Measurements from ENCODE around the gene PAX2.
A peak's percentile ranks its signal among the peaks of the same experiment; 100 is the strongest.

Gene PAX2

DNA sequence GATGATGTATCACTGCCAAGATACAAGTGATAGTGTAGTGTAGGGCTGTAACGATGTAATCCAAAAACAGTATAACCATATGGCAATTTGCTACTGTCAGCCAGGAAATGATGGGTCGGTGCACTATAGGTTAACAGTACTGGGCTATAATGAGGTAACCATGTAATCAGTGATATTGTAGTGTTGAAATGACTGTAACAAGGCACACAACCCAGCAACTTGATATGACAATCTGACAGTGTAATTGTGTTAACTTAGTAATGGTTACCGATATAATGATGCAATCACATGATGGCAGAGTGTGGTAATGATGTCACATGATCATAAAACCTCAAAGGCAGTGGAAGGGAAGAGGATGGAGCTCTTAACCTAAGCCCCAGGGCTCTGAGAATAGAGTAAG is 93.6 kb downstream of the PAX2 start:
- no peak for DNase-seq (ENCODE audit: low read depth in 2 of 2, low spot score in 1 of 2)

DNA sequence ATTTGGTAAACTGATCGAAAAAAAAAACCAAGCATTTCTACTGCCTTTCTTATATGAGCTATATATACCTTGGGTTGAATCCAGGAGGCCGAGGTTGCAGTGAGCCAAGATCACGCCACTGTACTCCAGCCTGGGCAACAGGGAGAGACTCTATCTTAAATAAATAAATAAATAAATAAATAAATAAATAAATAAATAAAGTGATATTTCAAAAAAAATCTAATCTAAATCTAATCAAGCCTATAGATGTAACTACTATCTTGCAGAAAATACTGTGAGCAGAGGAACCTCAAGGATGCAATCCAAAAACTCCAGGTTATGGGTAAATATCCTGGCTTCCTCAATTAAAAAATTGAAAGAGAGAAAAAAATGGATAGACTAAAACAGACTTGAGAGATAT is 96.1 kb downstream of the PAX2 start:
- no peak for DNase-seq (ENCODE audit: low read depth in 2 of 2, low spot score in 1 of 2)

DNA sequence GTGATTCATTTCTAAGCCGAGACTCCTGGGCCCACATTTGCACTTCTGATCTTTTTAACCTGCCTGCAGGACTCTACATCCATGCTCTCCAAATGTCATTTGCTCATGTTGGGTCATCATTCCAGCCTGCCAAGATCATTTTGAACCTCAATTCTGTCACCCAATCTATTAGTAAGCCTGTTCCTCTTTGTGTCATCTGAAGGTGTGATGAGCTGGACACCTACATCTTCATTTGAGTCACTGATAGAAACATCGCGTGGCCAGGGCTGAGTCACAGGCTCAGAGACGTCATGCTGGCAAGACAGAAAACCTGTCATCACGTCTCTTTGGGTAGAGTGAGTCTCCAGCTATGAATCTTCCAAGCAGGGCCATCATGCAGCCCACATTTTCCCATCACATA is 102.1 kb downstream of the PAX2 start:
- no peak for DNase-seq (ENCODE audit: low read depth in 2 of 2, low spot score in 1 of 2)

DNA sequence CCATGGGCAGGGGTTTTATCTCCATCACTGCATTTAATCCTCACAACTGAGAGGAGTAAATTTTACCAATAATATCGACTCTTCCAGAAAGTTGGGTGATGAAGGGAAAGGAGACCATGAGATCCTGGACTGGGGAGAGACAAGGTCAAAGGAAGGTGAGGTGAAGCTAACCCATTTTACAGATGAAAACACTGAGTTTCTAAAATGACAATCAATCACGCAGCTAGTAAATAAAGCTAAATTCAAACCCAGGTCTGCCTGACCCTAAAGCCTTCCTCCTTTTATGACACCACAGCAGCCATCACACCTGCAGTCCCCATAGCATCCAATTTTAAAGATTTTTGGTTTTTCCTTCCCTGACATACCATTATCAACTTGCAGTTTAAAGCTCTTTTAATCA is 103.4 kb downstream of the PAX2 start:
- no peak for DNase-seq (ENCODE audit: low read depth in 2 of 2, low spot score in 1 of 2)

DNA sequence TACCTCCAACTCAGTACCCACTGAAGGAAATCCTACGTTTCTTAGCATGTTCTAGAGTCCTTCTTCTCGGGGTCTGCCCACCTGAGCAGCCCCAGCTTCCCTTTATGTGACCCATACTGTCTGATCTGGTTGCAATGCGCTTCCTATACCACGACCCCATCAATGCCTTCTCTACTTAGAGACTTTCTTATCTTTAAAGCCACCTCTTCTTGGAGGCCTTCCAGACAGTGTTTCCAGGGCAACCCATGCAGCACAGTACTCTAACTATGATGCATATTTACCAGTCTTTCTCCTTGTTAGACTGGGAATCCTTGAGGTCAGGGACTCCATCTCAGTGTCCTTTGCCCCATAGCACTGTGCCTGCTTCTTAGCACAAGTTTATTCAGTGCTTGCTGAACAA is 112.9 kb downstream of the PAX2 start:
- no peak for DNase-seq (ENCODE audit: low read depth in 2 of 2, low spot score in 1 of 2)

DNA sequence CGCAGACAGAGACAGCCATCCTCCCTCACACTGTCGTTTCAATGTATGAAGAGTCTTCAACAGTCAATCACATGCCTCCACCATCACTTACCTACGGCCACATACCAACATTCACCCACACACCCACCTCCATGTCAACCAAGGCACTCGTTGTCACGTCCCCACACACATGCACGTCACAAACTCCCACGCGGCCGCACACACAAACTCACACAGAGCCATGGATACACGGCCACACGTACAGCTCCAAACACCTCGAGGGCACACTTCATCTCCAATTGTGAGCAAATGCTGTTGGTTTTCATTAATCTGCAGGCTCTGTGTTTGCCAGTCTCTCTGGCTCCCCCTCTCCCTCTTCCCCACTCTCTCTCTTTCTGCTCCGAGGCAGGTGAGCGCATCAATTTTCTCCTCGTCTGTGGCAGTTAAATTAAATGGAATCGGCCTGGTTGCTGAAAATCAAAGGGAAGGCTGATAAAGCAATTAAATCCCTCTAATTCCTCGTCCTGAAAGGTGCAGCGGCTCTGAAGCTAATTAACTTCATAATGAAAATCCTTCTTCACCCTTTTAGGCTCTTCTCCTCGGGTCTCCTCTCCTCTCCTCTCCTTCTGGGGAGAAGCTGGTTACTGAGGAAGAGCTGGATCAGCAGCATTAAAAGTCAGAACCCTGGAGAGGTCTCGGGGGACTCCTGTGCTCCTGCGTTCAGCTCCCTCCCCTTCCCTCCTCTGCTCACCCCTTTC is 113.5 kb downstream of the PAX2 start:
- DNase-seq (ENCODE audit: low read depth in 2 of 2, low spot score in 1 of 2), result no peak

DNA sequence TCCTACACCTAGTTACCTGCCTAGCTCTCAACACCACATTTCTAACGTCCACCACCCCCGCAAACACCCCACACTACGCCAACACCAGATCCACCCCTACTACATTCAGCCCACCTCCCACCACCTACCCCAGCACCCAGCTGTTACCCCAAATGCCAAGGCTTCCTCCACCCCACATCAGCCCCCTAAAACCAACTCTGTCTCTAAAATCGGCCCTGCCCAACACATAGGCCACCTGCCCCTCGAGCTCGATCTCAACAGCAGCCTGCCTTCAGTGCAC is 114.0 kb downstream of the PAX2 start:
- no peak for DNase-seq (ENCODE audit: low read depth in 2 of 2, low spot score in 1 of 2)

DNA sequence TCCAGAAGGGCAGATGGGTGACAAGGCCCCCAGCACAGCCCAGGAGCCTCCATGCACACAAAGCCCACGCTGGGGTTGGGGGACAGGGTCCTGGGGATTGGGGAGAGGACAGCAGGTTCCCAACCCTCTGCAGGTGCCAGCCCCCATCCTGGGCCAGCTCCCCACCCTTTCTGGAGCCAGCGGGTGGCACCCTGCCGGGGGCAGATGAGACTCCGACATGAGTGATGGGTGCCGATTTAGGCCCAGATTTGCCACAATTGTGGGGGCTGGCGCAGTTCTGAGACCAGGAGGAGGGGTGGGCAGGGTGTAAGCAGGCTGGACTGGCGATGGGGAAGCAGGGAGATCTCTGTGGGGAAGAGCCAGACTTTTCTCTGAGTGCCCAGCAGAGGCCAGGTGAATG is 118.1 kb downstream of the PAX2 start:
- DNase-seq (ENCODE audit: low read depth in 2 of 2, low spot score in 1 of 2), result no peak

DNA sequence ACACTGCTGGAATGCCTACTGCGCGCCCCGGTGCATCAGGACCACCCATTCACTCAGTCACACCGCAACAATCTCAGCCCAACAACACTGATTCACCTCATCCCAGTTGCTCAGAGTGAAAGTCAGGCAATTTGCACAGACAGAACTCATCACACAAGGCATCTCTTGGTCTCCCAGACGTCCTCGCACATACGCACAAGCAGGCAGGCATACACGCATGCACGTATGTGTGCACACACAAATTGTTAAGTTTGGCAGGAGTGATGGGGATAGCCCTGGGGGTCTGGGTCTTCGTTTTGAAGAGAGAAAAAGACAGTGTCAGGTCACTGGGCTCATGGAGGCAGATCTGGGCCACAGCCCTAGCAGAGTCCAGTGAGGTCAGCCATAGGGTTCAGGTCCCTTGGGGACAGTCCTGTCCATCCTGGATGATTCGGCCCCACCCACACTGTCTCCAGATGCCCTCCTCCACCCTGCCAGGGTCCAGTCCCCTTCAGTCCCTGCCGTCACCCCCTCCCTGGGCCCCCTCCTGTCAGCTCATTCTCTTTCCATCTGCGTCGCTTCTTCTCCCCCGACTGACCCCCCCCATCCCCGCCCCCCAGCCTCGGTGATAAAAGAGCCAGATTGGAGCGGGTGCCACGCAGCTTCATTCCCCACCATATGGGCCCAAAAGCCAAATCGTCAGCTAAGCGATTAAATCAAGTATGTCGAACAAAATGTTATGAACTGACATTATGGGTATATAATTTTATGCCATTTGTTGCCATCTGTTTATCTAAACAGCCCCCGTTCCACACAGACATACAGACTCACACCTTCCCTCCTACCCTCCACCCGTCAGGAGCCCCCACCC is 118.9 kb downstream of the PAX2 start:
- DNase-seq (ENCODE audit: low read depth in 2 of 2, low spot score in 1 of 2), result no peak

DNA sequence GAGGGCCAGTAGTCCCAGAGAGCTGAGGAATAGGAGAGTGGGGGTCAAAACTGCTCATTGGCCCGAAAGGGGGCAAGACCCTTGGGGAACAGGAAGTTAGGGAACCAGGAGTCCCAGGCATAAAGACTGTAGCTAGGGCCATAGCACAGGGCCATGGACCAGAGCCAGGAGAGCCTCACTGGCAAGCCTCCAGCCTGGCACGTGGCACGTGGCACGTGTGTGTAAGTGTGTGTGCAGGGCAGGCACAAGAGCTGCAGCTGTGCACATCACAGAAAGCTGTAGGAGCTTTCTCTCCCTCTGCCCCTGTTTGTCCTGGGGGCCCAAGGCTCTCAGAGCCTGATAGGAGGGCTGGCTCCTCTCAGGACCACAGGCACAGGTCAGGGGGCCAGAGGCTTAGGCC is 119.6 kb downstream of the PAX2 start:
- DNase-seq (ENCODE audit: low read depth in 2 of 2, low spot score in 1 of 2), result no peak

DNA sequence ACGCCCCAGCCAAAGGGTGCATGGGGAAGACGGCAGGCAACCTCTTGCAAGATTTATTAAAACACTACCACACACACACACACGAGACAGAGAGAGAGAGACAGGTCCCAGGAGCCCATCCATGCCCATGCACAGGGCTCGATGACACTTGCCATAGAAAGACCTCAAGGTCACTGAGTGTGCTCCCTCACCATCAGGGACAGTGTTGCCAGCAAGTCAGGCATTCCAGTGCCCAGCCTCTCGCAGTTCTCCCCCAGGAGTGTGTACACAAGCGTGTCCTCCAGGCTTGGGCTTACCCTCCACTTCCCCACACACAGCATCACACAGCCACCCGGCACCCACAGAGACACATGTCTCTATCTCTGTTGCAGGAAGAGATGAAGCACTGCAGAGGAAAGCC is 120.6 kb downstream of the PAX2 start:
- no peak for DNase-seq (ENCODE audit: low read depth in 2 of 2, low spot score in 1 of 2)

DNA sequence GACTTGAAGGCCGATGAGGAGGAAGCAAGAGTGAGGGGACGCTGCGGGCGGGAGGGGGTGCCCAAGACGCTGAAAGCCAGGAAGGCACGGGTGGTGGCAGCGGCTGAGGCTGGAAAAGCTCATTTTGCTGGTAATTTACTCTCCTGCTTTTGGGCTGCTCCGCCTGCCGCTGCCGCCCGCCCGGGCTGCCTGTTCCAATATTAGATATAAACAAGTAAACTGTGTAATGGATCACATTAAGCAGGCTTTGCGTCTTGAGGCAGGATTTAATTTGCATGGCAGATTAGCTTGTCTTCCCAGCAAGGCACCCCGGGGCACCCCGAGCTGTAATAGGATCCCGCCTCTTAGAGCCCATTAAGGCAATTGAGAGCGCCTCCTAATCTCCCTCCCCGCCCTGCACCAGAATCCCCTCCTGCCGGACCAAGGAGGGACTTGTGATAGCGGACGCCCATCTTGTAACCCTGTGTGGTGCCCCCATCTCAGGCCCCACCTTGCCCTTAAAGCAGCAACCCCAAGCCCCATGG is 121.3 kb downstream of the PAX2 start:
- no peak for DNase-seq (ENCODE audit: low read depth in 2 of 2, low spot score in 1 of 2)

DNA sequence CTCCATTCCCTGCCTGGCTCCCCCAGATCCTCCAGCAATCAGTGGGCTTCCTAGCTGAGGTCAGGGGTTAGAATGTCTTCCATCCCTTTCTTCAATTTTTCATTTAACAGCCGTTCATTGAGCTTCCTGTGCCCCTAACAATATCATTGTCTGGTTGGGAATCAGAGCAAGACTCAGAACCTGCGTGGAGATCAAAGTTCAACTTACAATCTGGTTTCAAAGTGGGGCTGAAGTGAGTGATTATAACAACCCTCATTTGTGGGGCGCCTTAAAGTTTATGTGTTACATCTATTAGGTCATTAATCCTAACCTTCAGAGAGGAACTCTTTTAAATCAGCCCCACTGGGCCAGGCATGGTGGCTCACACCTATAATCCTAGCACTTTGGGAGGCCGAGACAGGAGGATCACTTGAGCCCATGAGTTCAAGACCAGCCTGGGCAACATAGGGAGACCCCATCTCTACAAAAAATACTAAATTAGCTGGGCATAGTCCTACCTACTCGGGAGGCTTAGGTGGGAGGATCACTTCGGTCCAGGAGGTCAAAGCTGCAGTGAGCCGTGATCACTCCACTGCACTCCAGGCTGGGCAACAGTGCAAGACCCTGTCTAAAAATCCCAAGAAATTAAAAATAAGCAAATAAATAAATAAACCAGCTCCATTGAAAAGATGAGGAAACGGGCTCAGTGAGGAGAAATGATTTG is 122.0 kb downstream of the PAX2 start:
- DNase-seq (ENCODE audit: low read depth in 2 of 2, low spot score in 1 of 2), result no peak

DNA sequence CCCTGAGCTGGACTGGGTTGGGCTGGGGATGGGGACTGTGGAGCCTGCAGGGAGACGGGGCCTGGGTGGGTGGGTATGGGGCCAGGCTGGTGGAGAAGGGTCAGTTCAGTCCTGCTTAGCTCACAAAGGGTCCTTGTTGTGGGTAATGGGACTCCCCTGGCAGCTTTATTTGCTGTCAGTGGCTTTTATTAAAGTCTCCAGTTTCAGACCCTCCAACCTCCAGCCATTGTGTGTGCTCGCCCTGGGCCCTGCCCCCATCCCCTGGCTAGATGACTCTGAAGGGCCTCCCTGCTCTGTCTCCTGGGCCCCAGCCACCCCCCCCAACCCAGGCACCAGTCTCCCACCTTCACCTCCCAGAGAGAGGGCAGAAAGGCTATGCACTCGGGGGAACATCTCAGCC is 123.0 kb downstream of the PAX2 start:
- no peak for DNase-seq (ENCODE audit: low read depth in 2 of 2, low spot score in 1 of 2)

DNA sequence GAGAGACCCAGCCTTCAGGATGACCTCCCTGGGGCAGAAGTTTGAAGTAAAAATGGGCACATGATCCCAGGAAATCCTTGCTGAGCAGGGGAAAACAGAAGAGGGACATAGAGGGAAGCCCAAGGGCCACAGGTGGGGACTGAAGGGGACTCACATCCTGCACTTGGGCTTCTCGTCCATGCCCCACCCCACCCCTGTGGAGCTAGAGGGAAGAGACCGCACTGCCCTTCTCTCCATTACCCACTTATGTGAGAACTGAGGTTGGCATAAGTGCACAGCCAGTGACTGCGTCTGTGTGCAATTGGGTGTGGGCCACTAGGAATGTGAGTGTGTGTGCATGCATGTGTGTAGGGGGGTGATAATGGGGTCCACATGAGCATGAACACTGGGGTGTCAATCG is 124.0 kb downstream of the PAX2 start:
- DNase-seq (ENCODE audit: low read depth in 2 of 2, low spot score in 1 of 2), result no peak

DNA sequence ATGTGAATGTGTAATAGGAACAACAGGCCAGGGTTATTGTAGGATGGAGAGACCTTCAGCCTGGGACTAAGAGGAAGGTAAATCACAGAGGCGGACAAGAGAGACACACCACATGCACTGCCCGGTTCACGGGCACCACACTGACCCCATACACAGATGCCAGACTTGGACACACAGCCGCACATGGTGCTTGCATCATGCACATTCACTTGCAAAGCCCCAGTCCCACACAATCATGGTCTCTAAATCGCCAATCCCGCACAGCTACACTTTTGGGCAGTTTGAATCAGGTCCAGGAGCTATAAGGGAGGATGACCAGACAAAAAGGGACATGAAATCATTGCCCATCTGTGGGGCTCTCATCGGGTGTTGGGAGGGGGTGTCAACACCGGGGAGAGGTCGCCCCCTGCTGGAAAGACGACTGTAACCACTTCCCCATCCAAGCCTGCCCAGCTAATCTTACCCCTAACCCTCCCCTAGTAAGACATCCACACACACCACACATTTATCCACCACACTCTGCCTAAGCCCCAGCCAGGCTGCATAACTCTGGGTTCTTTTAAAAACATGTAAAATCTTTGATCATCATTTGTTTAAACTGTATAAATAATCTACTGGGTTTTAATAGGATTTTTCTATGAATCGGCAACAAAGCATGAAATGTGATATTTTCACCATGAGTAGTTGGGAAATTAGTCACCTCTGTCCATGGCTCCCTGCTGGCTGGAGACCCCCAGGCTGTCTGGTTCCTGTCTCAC is 126.8 kb downstream of the PAX2 start:
- DNase-seq (ENCODE audit: low read depth in 2 of 2, low spot score in 1 of 2), result peak in 1 of 2 donors; percentile 4

DNA sequence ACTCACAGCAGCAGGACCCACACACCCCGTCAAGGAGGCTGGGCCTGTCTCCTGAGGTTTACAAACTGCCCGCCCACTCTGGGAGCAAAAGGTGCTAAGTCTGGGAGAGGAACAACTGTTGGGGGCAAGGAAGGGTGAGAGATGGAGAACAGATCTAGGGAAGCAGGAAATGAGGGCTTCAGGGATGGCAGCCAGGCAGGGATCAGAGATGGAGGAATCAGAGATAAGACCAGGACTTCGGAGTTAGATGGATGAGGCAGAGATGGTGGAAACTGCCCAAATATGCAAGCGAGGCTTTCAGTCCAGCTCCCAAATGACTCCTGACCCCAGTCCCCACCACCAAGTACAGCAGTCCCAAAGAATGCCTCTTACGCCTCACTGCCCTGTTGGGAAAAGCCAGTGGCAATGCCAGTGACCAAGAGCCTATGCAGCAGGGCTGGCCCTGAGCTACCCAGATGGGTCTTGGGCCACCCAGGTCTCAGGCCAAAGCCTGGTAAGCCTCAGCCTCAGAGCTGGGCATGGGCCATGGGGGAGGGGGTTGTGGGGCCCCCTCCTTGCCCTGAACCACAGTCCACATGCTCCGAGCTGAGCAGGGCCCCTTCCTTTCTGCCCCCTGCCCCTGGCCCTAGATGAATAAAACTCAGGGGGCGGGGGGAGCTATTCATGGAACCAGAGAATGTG is 127.9 kb downstream of the PAX2 start:
- no peak for DNase-seq (ENCODE audit: low read depth in 2 of 2, low spot score in 1 of 2)

DNA sequence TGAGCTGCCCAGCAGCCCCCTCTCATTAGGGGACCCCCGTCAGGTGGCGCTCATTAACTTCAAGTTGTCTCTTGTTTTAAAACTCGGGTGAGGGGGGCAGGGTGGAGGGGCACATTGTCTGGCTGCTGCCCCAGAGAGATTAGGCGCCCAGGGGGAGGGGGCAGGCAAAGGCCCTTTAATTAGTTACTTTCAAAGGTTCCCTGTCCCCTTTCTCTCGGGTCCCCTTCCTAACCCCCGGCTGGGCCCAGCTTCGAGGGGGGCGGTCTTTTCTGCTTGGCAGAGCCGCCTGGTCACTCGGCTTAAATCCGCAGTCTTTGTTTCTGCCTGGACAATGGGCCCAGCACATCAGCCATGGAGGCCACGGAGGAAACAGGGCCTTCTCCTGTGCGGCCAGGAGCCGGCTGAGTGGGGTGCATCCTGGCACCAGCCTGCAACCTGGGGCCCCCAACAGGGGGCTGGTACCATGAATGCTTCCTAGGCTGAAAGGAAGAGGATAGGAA is 128.5 kb downstream of the PAX2 start:
- no peak for DNase-seq (ENCODE audit: low read depth in 2 of 2, low spot score in 1 of 2)

DNA sequence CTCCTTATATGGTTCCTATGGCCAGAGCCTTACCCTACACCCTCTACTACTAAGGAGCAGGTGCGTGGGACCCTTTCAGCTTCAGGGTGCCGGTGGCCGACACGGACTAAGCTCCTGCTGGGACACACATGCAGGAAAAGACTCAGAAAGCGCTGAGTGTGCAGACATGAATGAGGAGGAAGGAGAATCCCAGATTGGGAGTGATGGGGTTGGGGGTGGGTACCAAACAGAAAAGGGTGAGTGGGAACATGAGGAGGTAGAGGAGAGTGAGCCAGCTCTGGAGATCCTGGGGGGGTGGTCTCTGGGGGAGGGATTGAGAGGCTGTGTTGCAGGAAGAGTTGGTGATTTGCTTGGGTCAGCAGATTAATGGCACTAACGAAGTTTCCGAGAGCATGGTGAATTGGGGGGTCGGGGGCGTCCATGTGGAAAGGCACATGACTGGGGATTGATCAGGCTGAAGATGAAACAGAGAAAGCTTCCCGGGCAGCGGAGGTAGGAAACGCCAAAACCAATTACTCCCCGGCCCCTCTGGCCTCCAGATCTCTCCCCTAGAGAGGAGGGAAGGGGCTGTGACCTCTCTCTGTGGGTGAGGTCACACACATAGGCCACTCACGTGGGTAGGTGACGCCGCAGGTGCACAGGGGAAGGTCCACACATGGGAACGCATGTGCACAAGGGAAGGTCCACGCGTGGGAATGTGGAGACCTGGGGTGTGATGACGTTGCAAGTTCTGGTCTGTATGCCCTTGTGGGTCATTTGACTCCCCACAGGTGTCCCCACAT is 129.5 kb downstream of the PAX2 start:
- DNase-seq (ENCODE audit: low read depth in 2 of 2, low spot score in 1 of 2), result no peak
